Ascending aorta (tissue), 2 donors: ENCODE data around the gene OR5B3. TPM values are rescaled to one million over a fixed set of nuclear protein-coding genes. Genes with fewer than 3 reads are reported as not detected.

Experiments used
- DNase-seq, 2 donors: peaks; one replicate each; pipeline ENCODE4 v3.0.0-alpha.2; 2019; ENCODE audit warnings: low spot score in 2 of 2
- H3K27ac ChIP-seq, 2 donors: fragments of 200-600 bp; sonication (generic); one replicate each; pipeline ENCODE4 v1.5.1; 2016 to 2017; ENCODE audit warnings: mild to moderate bottlenecking in 1 of 2
- H3K27me3 ChIP-seq: fragments of 200-600 bp; sonication (generic); one replicate; pipeline ENCODE4 v1.5.1; 2017
- H3K36me3 ChIP-seq, 2 donors: fragments of 200-600 bp; sonication (generic); one replicate each; pipeline ENCODE4 v1.5.1; 2016
- H3K4me1 ChIP-seq, 2 donors: fragments of 200-600 bp; sonication (generic); one replicate each; pipeline ENCODE4 v1.5.1; 2016 to 2017; ENCODE audit warnings: mild to moderate bottlenecking in 1 of 2
- H3K4me3 ChIP-seq, 2 donors: fragments of 200-600 bp; sonication (generic); one replicate each; pipeline ENCODE4 v1.5.1; 2016 to 2017; ENCODE audit warnings: mild to moderate bottlenecking in 1 of 2
- H3K9me3 ChIP-seq, 2 donors: fragments of 200-600 bp; sonication (generic); one replicate each; pipeline ENCODE4 v1.5.1; 2016
- CTCF ChIP-seq, 3 experiments: fragments of 200-600 bp in 2 of 3; fragments of 450-650 bp in 1 of 3; sonication (generic) in 2 of 3; IDR thresholded peaks; one replicate each; pipeline ENCODE4 v1.5.1; 2016 to 2019; ENCODE audit warnings: antibody characterized with exemption in 3 of 3, mild to moderate bottlenecking in 1 of 3, moderate library complexity in 1 of 3
- intact Hi-C: fragments of 100-400 bp; cut with DNase I; formaldehyde crosslinking; loops from one replicate; pipeline ENCODE4 v1.15.1; 2023
- total RNA-seq: library from RNA; depleted of rRNA; stranded (reverse); fragments of >200 nt; gene quantifications from one replicate; pipeline ENCODE4 v1.1.0, GENCODE V29; 2016

Gene OR5B3
- total RNA-seq, 1 donor from 2014 or later = not detected

- H3K4me3 ChIP-seq = no peak overlapping the region
- no peak for TF ChIP-seq CTCF (IDR thresholded peaks at IDR 0.05)
- no peaks in the 10 kb centered on the region for H3K4me1 ChIP-seq
- no peaks in the 10 kb centered on the region for H3K27me3 ChIP-seq
- no peaks in the 10 kb centered on the region for H3K9me3 ChIP-seq
- intact Hi-C loops = no loop called here
- H3K36me3 ChIP-seq = no peaks in the 10 kb centered on the region
- no peak overlapping the region for H3K27ac ChIP-seq
- DNase-seq = no peak
Observed at GRCh38 chr11:58354727-58355126, 51.9 kb downstream of the OR5B3 start.

Other genes starting within 250 kb of the OR5B3 start
- not detected for gene OR9Q2, start 217.8 kb downstream of the OR5B3 start, total RNA-seq
- not detected for gene OR1S2, start 202.7 kb downstream of the OR5B3 start, total RNA-seq
- not detected for gene OR1S1, start 194.2 kb downstream of the OR5B3 start, total RNA-seq
- gene OR10Q1, start 178.0 kb downstream of the OR5B3 start, total RNA-seq = not detected
- gene OR10W1, start 138.6 kb downstream of the OR5B3 start, total RNA-seq = not detected
- gene OR5B17, start 47.8 kb downstream of the OR5B3 start, total RNA-seq = not detected
- not detected for gene OR5B2, start 21.2 kb upstream of the OR5B3 start, total RNA-seq
- gene OR5B12, start 35.4 kb upstream of the OR5B3 start, total RNA-seq = 2.9 TPM
- not detected for gene OR5B21, start 101.2 kb upstream of the OR5B3 start, total RNA-seq
- 2.1 TPM for gene LPXN, start 169.0 kb upstream of the OR5B3 start, total RNA-seq
- 32.5 TPM for gene ZFP91, start 172.2 kb upstream of the OR5B3 start, total RNA-seq
- gene CNTF, start 215.8 kb upstream of the OR5B3 start, total RNA-seq = 1.9 TPM